Fibroblast of mammary gland (primary cell): ENCODE measurements around the gene ADH5.

Source experiments
- DNase-seq: peaks from one replicate; pipeline ENCODE4 v3.0.0-alpha.2; 2010; ENCODE audit warnings: low read depth
- H3K4me3 ChIP-seq: 2 replicates; pipeline ENCODE4 v1.5.1; 2011; ENCODE audit warnings: low read depth, mild to moderate bottlenecking, low read length, moderate library complexity; ENCODE audit not compliant: control insufficient read depth
- TF ChIP-seq, protein P1 (sequence below): conservative IDR thresholded peaks from 2 replicates; pipeline ENCODE4 v1.5.1; 2011; ENCODE audit warnings: low read depth, low read length, inconsistent platforms; ENCODE audit not compliant: control insufficient read depth, insufficient read depth

The ADH5 gene

DNA sequence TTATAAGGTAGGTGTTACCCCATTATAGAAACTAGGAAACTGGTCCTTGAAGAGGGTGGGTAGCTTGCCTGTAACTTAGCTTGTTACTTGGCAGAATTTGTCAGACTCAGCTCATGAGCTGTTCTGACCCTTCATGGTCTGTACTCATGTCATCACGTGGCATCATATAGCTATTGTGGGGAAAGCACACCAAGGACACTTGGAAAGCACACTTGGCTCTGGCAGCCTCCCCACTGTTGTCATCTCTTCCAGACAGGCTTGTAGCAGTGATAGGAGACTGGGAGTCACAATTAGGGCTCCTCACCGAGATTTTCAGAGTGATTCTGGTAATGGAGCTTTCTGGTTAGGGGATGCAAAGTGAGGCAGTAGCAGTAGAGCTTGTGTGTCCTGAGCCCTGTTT is 30.4 kb downstream of the ADH5 start:
- no peak for DNase-seq
- H3K4me3 ChIP-seq, result no peak overlapping the region
- TF ChIP-seq, protein P1, sequence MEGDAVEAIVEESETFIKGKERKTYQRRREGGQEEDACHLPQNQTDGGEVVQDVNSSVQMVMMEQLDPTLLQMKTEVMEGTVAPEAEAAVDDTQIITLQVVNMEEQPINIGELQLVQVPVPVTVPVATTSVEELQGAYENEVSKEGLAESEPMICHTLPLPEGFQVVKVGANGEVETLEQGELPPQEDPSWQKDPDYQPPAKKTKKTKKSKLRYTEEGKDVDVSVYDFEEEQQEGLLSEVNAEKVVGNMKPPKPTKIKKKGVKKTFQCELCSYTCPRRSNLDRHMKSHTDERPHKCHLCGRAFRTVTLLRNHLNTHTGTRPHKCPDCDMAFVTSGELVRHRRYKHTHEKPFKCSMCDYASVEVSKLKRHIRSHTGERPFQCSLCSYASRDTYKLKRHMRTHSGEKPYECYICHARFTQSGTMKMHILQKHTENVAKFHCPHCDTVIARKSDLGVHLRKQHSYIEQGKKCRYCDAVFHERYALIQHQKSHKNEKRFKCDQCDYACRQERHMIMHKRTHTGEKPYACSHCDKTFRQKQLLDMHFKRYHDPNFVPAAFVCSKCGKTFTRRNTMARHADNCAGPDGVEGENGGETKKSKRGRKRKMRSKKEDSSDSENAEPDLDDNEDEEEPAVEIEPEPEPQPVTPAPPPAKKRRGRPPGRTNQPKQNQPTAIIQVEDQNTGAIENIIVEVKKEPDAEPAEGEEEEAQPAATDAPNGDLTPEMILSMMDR, result no peak

DNA sequence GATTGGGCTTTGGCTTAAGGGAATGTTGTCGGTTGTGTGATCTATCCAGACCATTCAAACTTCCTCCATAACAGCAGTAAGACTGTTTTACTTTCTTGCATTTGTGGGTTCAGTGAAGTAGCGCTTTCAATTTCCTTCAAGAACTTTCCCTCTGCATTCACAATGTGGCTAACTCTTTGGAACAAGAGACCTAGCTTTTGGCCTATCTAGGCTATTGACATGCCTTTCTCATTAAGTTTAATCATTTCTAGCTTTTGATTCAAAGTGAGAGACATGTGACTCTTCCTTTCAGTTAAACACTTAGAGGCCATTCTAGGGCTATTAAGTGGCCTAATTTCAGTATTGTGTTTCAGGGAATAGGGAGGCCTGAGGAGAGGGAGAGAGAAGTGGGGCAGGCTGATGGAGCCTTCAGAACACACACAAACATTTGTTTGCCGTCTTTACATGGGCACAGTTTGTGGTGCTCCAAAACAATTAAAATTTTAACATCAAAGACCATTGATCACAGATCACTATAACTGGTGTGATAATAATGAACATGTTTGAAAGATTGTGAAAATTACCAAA is 34.1 kb downstream of the ADH5 start:
- no peak for DNase-seq
- no peak overlapping the region for H3K4me3 ChIP-seq
- TF ChIP-seq, protein P1, result no peak

DNA sequence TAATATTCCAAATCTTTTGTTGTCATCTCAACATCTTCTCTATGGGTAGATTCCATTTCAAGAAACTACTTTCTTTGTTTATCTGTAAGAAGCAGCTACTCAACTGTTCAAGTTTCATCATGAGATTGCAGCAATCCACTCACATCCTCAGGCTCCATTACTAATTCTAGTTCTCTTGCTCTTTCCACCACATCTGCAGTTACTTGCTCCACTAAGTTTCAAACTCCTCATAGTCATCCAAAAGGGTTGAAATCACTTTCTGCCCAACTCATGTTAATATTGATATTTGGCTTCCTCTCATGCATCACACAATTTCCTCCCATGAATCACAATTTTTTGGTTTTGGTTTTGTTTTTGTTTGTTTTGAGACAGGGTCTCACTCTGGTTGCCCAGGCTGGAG is 35.7 kb downstream of the ADH5 start:
- DNase-seq, result peak; percentile 10
- TF ChIP-seq, protein P1, result no peak
- H3K4me3 ChIP-seq, result no peak overlapping the region

DNA sequence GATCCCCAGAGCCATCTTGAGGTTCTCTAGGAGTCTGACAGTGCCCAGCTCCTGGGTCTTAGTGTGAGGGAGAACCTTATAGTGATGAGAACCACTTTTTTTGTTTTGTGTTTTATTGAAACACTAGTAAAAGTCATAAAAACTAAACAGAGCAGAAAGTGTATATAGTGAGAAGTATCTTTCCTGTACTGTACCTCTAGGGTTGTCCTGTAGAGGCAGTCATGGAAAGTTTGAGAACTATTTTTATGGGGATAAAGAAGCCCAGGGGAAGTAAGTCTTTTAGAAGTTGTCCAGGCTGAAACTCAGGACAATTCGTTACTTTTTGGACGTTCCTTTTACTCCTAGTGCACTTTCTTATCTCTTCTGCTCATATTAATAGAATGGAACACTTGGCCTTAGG is 40.9 kb downstream of the ADH5 start:
- DNase-seq, result no peak
- no peak overlapping the region for H3K4me3 ChIP-seq
- TF ChIP-seq, protein P1, result no peak

DNA sequence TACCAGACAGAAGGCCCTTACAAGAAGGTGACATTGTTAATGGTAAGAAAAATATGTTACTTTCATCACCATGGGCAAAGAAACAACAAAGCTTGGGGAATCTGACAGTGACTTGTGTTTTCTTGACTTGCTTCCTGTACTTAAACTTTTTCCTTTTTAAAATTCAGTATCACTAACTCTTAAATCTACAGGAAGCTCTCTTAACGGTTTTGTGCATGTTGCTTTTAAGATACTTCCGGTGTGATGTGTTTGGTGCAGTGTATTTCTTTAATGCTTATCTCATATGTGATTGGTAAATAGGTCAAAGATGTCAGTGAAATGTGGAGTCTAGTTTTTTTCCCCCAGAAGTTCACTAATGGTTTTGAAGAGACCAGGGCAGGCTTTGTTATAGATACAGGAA is 45.2 kb downstream of the ADH5 start:
- no peak for DNase-seq
- H3K4me3 ChIP-seq, result no peak overlapping the region
- TF ChIP-seq, protein P1, result no peak

DNA sequence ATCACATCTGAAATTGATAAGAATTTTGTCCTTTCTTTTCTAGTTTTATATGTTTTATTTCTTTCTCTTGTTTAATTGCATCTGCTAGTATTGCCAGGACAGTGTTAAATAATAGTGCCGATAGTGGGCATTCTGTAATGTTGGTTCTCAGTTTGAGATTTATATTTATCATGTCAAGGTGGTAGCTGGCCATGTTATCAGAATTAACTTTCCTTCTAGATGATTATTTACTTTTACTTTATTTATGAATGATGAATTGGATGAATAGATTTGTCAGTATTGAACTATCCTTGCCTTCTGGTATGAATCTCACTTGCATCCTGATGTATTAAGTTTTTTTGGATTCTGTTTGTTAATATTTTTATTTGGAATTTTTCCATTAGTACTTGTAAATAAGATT is 50.4 kb downstream of the ADH5 start:
- TF ChIP-seq, protein P1, result no peak
- DNase-seq, result no peak

DNA sequence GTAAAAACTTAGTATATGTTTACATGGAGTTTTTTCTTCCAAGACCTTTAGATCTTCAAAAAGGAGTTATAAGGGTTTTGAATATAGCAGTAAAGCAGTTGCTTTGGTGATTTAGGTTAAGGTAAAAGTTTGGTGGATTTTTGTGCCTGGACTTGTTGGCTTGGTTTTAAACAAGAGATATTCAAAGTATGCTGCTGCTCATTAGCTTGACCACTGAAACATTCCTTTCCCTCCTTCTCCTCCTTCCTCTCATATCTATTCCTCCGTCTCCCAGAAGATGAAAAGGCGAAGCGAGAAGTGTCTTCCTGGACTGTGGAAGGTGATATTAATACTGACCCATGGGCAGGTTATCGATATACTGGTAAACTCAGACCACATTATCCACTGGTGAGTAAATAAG is 54.6 kb downstream of the ADH5 start:
- no peak for DNase-seq
- TF ChIP-seq, protein P1, result no peak
- no peak overlapping the region for H3K4me3 ChIP-seq

More for the DNA sequence above, 50.4 kb downstream of the ADH5 start:
- H3K4me3 ChIP-seq, result no peak overlapping the region
